Stimulated activated CD4-positive, alpha-beta T cell treated with anti-CD3 and anti-CD28 coated beads, Interleukin-1b, Interleukin-23, amount 100 ng/mL, for 24 hours (primary cell): ENCODE measurements around the gene OR6V1.

ENCODE experiments used
- DNase-seq, 4 experiments: peaks; one replicate each; pipeline ENCODE4 v3.0.0-alpha.2; 2020; ENCODE audit warnings: low read depth in 4 of 4, low spot score in 1 of 4

OR6V1 gene

GRCh38 chr7:143052041-143052440 lies at the start of gene OR6V1:
OR6V1 (plus strand) TSS chr7:143052341; CDS start chr7:143052341, 0 bp downstream.
- no peak for DNase-seq

- no peak for DNase-seq
These were observed 49.2 kb upstream of the OR6V1 start for GRCh38 chr7:143002898-143003297.

- DNase-seq = peak in 3 of 4 experiments; percentile 1 to 11 (median 9)
These were observed 48.6 kb upstream of the OR6V1 start for GRCh38 chr7:143003393-143004051.

GRCh38 chr7:143005632-143006260 lies 46.4 kb upstream of the OR6V1 start:
- DNase-seq = no peak

- DNase-seq = peak; percentile 60 to 81 (median 74)
These were observed 43.9 kb upstream of the OR6V1 start for GRCh38 chr7:143008007-143008901.

- no peak for DNase-seq
These were observed 40.1 kb upstream of the OR6V1 start for GRCh38 chr7:143012001-143012400.

- no peak for DNase-seq
These were observed 39.7 kb upstream of the OR6V1 start for GRCh38 chr7:143012409-143012808.

- no peak for DNase-seq
These were observed 38.7 kb upstream of the OR6V1 start for GRCh38 chr7:143013473-143013872.

- no peak for DNase-seq
These were observed 38.2 kb upstream of the OR6V1 start for GRCh38 chr7:143013893-143014292.

GRCh38 chr7:143015084-143015483 lies 37.1 kb upstream of the OR6V1 start:
- DNase-seq = no peak

GRCh38 chr7:143015926-143016490 lies 36.1 kb upstream of the OR6V1 start:
- DNase-seq = no peak

GRCh38 chr7:143016996-143017395 lies 35.1 kb upstream of the OR6V1 start:
- DNase-seq = no peak

- no peak for DNase-seq
These were observed 33.2 kb upstream of the OR6V1 start for GRCh38 chr7:143018931-143019330.

- no peak for DNase-seq
These were observed 29.1 kb upstream of the OR6V1 start for GRCh38 chr7:143023047-143023446.

GRCh38 chr7:143025371-143025770 lies 26.8 kb upstream of the OR6V1 start:
- DNase-seq = no peak

- no peak for DNase-seq
These were observed 25.1 kb upstream of the OR6V1 start, which contains the start of gene OR9A2 for GRCh38 chr7:143027032-143027431. OR9A2 (minus strand) TSS chr7:143027132; CDS start chr7:143027132, 0 bp downstream.

GRCh38 chr7:143027683-143028082 lies 24.5 kb upstream of the OR6V1 start:
- DNase-seq = no peak

- DNase-seq = no peak
These were observed 13.5 kb upstream of the OR6V1 start for GRCh38 chr7:143038635-143039034.

GRCh38 chr7:143040209-143040715 lies 11.9 kb upstream of the OR6V1 start:
- DNase-seq = no peak

- DNase-seq = no peak
These were observed 10.8 kb upstream of the OR6V1 start for GRCh38 chr7:143041346-143041745.

GRCh38 chr7:143042159-143042789 lies 9.9 kb upstream of the OR6V1 start:
- no peak for DNase-seq
